Chondrocyte (in vitro differentiated cells): ENCODE measurements around the gene VPS35L. TPM values are rescaled to one million over a fixed set of nuclear protein-coding genes. Genes with fewer than 3 reads are reported as not detected.

Experiments used
- DNase-seq: peaks from one replicate; pipeline ENCODE4 v3.0.0; 2021; ENCODE audit warnings: mixed read lengths, low spot score
- H3K27ac Mint-ChIP-seq: one replicate; pipeline ENCODE4 v1.8.0; 2021; ENCODE audit warnings: mild to moderate bottlenecking, moderate library complexity, mixed read lengths; ENCODE audit not compliant: unreplicated experiment
- H3K27me3 Mint-ChIP-seq: 2 replicates; pipeline ENCODE4 v1.8.0; 2021; ENCODE audit warnings: low read depth, mixed read lengths
- H3K36me3 Mint-ChIP-seq: 2 replicates; pipeline ENCODE4 v1.8.0; 2021; ENCODE audit warnings: low read depth, mixed read lengths
- H3K4me1 Mint-ChIP-seq: 2 replicates; pipeline ENCODE4 v1.8.0; 2021; ENCODE audit warnings: low read depth, mild to moderate bottlenecking, mixed read lengths
- H3K4me3 Mint-ChIP-seq: one replicate; pipeline ENCODE4 v1.8.0; 2021; ENCODE audit warnings: mild to moderate bottlenecking, moderate library complexity, mixed read lengths; ENCODE audit not compliant: unreplicated experiment
- H3K9me3 Mint-ChIP-seq: 2 replicates; pipeline ENCODE4 v1.8.0; 2021; ENCODE audit warnings: low read depth, mixed read lengths
- CTCF ChIP-seq: fragments of 200-600 bp; sonication (generic); IDR thresholded peaks from 2 replicates; pipeline ENCODE4 v1.5.0; 2021; ENCODE audit warnings: antibody characterized with exemption, mild to moderate bottlenecking, moderate library complexity
- total RNA-seq: library from RNA; stranded (reverse); gene quantifications from 3 replicates; pipeline ENCODE4 v1.2.1, GENCODE V29; 2021

VPS35L gene
- total RNA-seq, 1 donor from 2014 or later: 68.7 TPM

- Mint-ChIP-seq H3K36me3 (peaks cover 24% of the 10 kb centered on the region), H3K27me3 (no peaks in the 10 kb centered on the region), H3K4me1 (peaks cover 7% of the 10 kb centered on the region), H3K27ac (peak overlapping the region; percentile 33), H3K9me3 (peaks cover 4% of the 10 kb centered on the region), H3K4me3 (no peak overlapping the region)
- TF ChIP-seq CTCF: peak; percentile 90
- no peak for DNase-seq
These were observed 45.8 kb downstream of the VPS35L start for GRCh38 chr16:19601083-19601976.

GRCh38 chr16:19604911-19605310 lies 49.4 kb downstream of the VPS35L start:
- no peak for TF ChIP-seq CTCF
- no peak overlapping the region for H3K27ac Mint-ChIP-seq
- no peaks in the 10 kb centered on the region for H3K27me3 Mint-ChIP-seq
- H3K4me1 Mint-ChIP-seq: peaks cover 7% of the 10 kb centered on the region
- no peak overlapping the region for H3K4me3 Mint-ChIP-seq
- H3K36me3 Mint-ChIP-seq: peaks cover 47% of the 10 kb centered on the region
- DNase-seq: no peak
- H3K9me3 Mint-ChIP-seq: peaks cover 4% of the 10 kb centered on the region

- Mint-ChIP-seq H3K27ac (no peak overlapping the region), H3K27me3 (no peaks in the 10 kb centered on the region), H3K9me3 (peaks cover 4% of the 10 kb centered on the region), H3K4me1 (peaks cover 4% of the 10 kb centered on the region), H3K36me3 (peaks cover 53% of the 10 kb centered on the region), H3K4me3 (no peak overlapping the region)
- DNase-seq: no peak
- no peak for TF ChIP-seq CTCF
These were observed 50.2 kb downstream of the VPS35L start for GRCh38 chr16:19605701-19606100.

- Mint-ChIP-seq H3K4me3 (no peak overlapping the region), H3K27me3 (no peaks in the 10 kb centered on the region), H3K9me3 (peaks cover 4% of the 10 kb centered on the region), H3K36me3 (peaks cover 59% of the 10 kb centered on the region), H3K27ac (no peak overlapping the region), H3K4me1 (peaks cover 2% of the 10 kb centered on the region)
- DNase-seq: no peak
- TF ChIP-seq CTCF: no peak
These were observed 52.2 kb downstream of the VPS35L start for GRCh38 chr16:19607616-19608280.

- no peak for DNase-seq
- no peaks in the 10 kb centered on the region for H3K27me3 Mint-ChIP-seq
- peaks cover 4% of the 10 kb centered on the region for H3K9me3 Mint-ChIP-seq
- peaks cover 53% of the 10 kb centered on the region for H3K36me3 Mint-ChIP-seq
- H3K4me1 Mint-ChIP-seq: peaks cover 2% of the 10 kb centered on the region
- H3K27ac Mint-ChIP-seq: no peak overlapping the region
- TF ChIP-seq CTCF: no peak
- H3K4me3 Mint-ChIP-seq: no peak overlapping the region
These were observed 53.9 kb downstream of the VPS35L start for GRCh38 chr16:19609359-19609758.
